DOHH2 (cell line): Measurements from ENCODE around the gene MSLN.

Experiments used
- H3F3A ChIP-seq: fragments of 200-600 bp; sonication (generic), shearing (Covaris generic); 2 replicates; pipeline ENCODE4 v1.6.0; 2016; ENCODE audit warnings: antibody characterized with exemption, mild to moderate bottlenecking; ENCODE audit not compliant: control insufficient read depth, insufficient read depth
- H3K27ac ChIP-seq: fragments of 200-600 bp; sonication (generic); 2 replicates; pipeline ENCODE4 v1.5.1; 2014; ENCODE audit warnings: low read depth, mild to moderate bottlenecking, low read length, moderate library complexity
- H3K27me3 ChIP-seq: fragments of 200-600 bp; sonication (generic); 2 replicates; pipeline ENCODE4 v1.6.1; 2014; ENCODE audit warnings: mild to moderate bottlenecking, low read length, mixed read lengths; ENCODE audit not compliant: control insufficient read depth
- H3K36me3 ChIP-seq: fragments of 200-600 bp; sonication (generic); 2 replicates; pipeline ENCODE4 v1.6.1; 2014; ENCODE audit warnings: mild to moderate bottlenecking, low read length, moderate library complexity, mixed read lengths; ENCODE audit not compliant: control insufficient read depth
- H3K4me1 ChIP-seq: fragments of 200-600 bp; sonication (generic); 2 replicates; pipeline ENCODE4 v1.6.1; 2014; ENCODE audit warnings: mild to moderate bottlenecking, low read length, mixed read lengths; ENCODE audit not compliant: control insufficient read depth
- H3K4me2 ChIP-seq: fragments of 200-600 bp; sonication (generic); 2 replicates; pipeline ENCODE4 v1.6.0; 2014; ENCODE audit warnings: mild to moderate bottlenecking, low read length, moderate library complexity
- H3K4me3 ChIP-seq: fragments of 200-600 bp; sonication (generic); 2 replicates; pipeline ENCODE4 v1.5.1; 2014; ENCODE audit warnings: mild to moderate bottlenecking, low read length, mixed read lengths
- H3K79me2 ChIP-seq: fragments of 200-600 bp; sonication (generic); 2 replicates; pipeline ENCODE4 v1.6.1; 2014; ENCODE audit warnings: mild to moderate bottlenecking, low read length, mixed read lengths; ENCODE audit not compliant: control insufficient read depth
- H3K9me2 ChIP-seq: fragments of 200-600 bp; sonication (generic); replicated peaks from 2 replicates; pipeline ENCODE4 v1.6.1; 2014; ENCODE audit warnings: mild to moderate bottlenecking, low read length, mixed read lengths; ENCODE audit not compliant: control insufficient read depth
- H3K9me3 ChIP-seq: fragments of 200-600 bp; sonication (generic); 2 replicates; pipeline ENCODE4 v1.6.1; 2014; ENCODE audit warnings: antibody characterized with exemption, low read length, mixed read lengths; ENCODE audit not compliant: control insufficient read depth, insufficient read depth
- H4K20me1 ChIP-seq: fragments of 200-600 bp; sonication (generic); 2 replicates; pipeline ENCODE4 v1.6.0; 2014; ENCODE audit warnings: low read depth, mild to moderate bottlenecking, antibody characterized with exemption, low read length, moderate library complexity; ENCODE audit not compliant: control insufficient read depth, insufficient read depth
- EZH2phosphoT487 ChIP-seq: fragments of 200-600 bp; sonication (generic); IDR thresholded peaks from 2 replicates; pipeline ENCODE4 v1.6.1; 2017; ENCODE audit warnings: borderline replicate concordance, mild to moderate bottlenecking, antibody characterized with exemption, low read length, moderate library complexity, mixed read lengths
- TF ChIP-seq, protein P1 (sequence below): fragments of 200-600 bp; sonication (generic); IDR thresholded peaks from one replicate; pipeline ENCODE4 v1.5.1; 2014; ENCODE audit warnings: antibody characterized with exemption, mild to moderate bottlenecking, low read depth, low read length; ENCODE audit not compliant: poor library complexity, severe bottlenecking

Gene MSLN

DNA sequence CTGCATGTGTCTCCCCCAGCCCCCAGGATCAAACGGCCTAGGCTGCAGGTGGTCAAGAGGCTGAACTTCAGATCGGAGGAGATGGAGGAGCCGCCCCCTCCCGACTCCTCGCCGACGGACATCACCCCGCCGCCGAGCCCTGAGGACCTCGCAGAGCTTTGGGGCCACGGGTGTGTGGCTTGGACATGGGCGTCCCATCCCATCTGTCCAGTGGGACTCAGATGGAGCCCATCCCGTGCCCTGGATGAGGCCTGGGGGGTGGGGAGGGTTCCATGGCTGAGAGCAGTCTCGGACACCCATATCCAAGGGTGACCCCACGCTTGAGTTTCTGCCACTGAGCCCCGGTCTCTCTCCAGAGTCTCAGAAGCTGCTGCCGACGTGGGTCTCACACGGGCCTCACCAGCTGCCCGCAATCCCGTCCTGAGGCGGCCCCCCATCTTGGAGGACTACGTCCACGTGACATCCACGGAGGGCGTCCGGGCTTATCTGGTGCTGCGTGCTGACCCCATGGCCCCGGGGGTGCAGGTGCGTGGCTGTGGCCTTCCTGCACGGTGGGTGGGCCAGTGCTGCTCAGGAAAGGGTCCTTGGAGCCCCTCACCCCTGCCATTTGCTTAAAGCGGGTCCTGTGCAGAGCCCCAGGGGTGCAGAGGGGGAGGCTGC is 28.8 kb downstream of the MSLN start:
- TF ChIP-seq, protein P1, sequence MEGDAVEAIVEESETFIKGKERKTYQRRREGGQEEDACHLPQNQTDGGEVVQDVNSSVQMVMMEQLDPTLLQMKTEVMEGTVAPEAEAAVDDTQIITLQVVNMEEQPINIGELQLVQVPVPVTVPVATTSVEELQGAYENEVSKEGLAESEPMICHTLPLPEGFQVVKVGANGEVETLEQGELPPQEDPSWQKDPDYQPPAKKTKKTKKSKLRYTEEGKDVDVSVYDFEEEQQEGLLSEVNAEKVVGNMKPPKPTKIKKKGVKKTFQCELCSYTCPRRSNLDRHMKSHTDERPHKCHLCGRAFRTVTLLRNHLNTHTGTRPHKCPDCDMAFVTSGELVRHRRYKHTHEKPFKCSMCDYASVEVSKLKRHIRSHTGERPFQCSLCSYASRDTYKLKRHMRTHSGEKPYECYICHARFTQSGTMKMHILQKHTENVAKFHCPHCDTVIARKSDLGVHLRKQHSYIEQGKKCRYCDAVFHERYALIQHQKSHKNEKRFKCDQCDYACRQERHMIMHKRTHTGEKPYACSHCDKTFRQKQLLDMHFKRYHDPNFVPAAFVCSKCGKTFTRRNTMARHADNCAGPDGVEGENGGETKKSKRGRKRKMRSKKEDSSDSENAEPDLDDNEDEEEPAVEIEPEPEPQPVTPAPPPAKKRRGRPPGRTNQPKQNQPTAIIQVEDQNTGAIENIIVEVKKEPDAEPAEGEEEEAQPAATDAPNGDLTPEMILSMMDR: no peak
- no peak for TF ChIP-seq EZH2phosphoT487
- H3K4me1 ChIP-seq: peaks cover 17% of the 10 kb centered on the region
- H3K4me3 ChIP-seq: peak overlapping the region; percentile 82
- H4K20me1 ChIP-seq: no peaks in the 10 kb centered on the region; the same call in 1 of the 2 replicates
- H3F3A ChIP-seq: no peaks in the 10 kb centered on the region
- H3K9me2 ChIP-seq: no peaks in the 10 kb centered on the region
- H3K9me3 ChIP-seq: no peaks in the 10 kb centered on the region
- peak overlapping the region; percentile 90 for H3K4me2 ChIP-seq
- H3K36me3 ChIP-seq: peaks cover 67% of the 10 kb centered on the region
- peaks cover 54% of the 10 kb centered on the region for H3K79me2 ChIP-seq
- H3K27me3 ChIP-seq: no peaks in the 10 kb centered on the region
- no peak overlapping the region for H3K27ac ChIP-seq

DNA sequence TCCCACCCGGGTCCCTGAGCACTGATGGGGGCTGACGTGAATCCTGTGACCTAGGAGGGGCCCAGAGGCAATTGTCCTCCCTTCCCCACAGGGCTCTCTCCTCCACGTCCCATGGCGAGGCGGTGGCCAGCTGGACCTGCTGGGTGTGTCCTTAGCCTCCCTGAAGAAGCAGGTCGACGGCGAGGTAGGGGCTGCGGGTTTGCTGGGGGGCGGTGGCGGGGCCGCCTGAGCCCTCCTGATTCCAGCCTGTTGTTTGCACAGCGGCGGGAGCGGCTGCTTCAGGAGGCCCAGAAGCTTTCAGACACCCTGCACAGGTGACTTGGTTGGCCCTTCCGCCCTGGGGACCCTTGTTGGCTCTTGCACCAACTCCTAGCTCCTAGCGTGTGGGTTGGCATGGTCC is 29.6 kb downstream of the MSLN start:
- Histone ChIP-seq H3F3A (no peaks in the 10 kb centered on the region), H3K27me3 (no peaks in the 10 kb centered on the region), H3K36me3 (peaks cover 63% of the 10 kb centered on the region), H3K4me3 (no peak overlapping the region), H3K27ac (no peak overlapping the region), H3K4me2 (peak overlapping the region; percentile 90; the same call in 1 of the 2 replicates), H3K9me2 (no peaks in the 10 kb centered on the region), H3K4me1 (peaks cover 17% of the 10 kb centered on the region), H3K9me3 (no peaks in the 10 kb centered on the region), H4K20me1 (no peaks in the 10 kb centered on the region; the same call in 1 of the 2 replicates), H3K79me2 (peaks cover 54% of the 10 kb centered on the region)
- TF ChIP-seq, protein P1: no peak
- no peak for TF ChIP-seq EZH2phosphoT487

DNA sequence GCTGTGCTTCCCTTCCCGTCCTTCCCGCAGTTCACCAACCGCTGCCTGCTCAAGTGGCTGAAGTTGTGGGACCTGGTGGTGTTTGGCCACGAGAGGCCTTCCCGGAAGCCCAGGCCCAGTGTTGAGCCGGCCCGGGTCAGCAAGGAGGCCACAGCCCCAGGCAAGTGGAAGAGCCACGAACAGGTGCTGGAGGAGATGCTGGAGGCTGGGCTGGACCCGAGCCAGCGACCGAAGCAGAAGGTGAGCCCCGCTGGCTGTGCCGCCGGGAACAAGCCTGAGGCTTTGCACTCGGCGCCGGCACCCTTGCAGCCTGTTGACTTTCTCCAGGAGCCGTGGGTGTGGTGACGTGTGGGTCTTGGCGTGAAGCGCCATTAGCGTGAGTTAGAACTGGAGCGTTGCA is 30.6 kb downstream of the MSLN start:
- no peak overlapping the region for H3K27ac ChIP-seq
- H3K27me3 ChIP-seq: no peaks in the 10 kb centered on the region
- peaks cover 17% of the 10 kb centered on the region for H3K4me1 ChIP-seq
- TF ChIP-seq, protein P1: no peak
- no peak for TF ChIP-seq EZH2phosphoT487
- H3K9me3 ChIP-seq: no peaks in the 10 kb centered on the region
- peaks cover 54% of the 10 kb centered on the region for H3K36me3 ChIP-seq
- no peaks in the 10 kb centered on the region for H3K9me2 ChIP-seq
- no peaks in the 10 kb centered on the region for H3F3A ChIP-seq
- no peak overlapping the region for H3K4me3 ChIP-seq
- no peaks in the 10 kb centered on the region for H4K20me1 ChIP-seq
- no peak overlapping the region for H3K4me2 ChIP-seq
- H3K79me2 ChIP-seq: peaks cover 49% of the 10 kb centered on the region
